Fibroblast of upper back skin (primary cell): ENCODE data around the gene DNAH2.

Experiments
- DNase-seq: peaks from one replicate; pipeline ENCODE4 v3.0.0-alpha.2; 2013

The DNAH2 gene

DNA sequence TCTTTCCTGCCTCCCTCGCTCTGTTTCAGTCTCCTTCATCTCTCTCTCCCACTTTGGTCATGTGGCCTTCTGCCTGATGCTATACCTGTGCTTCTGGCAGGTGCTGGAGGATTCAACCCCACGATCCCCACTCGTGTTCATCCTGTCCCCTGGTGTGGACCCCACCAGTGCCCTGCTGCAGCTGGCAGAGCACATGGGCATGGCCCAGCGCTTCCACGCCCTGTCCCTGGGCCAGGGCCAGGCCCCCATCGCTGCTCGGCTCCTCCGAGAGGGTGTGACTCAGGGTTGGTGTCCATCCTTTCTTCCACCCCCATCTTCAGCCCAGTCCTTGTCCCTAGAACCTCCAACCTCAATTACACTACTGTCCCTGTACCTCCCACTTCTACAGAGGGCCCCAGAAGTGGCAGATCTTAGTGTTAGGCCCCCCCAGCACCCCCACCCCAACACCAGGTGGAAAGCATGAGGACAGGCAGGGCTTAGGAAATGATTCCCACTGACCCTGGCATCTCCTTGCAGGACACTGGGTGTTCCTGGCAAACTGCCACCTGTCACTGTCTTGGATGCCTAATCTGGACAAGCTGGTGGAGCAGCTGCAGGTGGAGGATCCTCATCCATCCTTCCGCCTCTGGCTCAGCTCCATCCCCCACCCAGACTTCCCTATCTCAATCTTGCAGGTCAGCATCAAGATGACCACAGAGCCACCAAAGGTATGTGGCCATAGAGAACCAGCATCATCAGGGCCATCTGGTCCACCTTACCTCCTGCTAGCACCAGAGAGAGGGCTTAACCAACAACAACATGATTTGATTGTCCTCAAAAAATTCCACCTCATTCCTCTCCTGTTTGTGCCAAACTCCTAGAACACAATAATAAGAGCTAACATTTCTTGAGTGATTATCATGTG, 106.7 kb downstream of the DNAH2 start:
- DNase-seq = no peak

DNA sequence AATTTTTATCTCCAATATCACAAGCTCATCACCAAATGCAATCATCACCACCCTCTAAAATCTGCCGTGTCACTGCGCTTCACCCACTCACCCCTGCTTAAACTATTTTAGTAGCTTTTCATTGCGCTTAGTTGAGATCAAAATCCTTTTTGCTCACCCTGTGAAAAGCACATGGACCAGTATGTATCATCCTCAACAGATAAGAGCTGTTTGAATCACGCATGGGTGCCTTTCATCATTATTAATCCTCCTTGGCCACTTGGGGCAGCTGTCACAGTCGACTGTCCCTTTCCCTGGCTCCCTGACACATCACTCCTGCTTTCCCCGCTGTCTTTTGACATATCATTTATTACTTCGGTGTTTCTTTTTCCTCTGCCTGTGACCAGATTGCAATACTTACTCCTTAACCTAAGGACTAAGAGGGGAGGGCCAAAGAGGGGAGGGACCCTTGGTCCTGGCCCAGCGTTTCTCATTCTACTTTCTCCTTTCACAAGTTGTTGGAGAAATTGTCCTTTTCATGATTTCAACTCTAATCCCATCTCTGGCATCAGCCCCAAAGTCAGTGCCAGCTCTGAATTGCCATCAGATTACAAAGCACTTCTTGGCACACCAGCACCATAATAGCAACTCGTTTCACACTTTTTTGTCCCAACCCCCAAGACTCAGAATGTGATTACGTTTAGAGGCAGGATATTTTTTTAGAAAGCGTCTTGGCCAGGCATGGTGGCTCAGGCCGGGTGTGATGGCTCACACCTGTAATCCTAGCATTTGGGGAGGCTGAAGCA, 107.9 kb downstream of the DNAH2 start:
- DNase-seq = no peak

DNA sequence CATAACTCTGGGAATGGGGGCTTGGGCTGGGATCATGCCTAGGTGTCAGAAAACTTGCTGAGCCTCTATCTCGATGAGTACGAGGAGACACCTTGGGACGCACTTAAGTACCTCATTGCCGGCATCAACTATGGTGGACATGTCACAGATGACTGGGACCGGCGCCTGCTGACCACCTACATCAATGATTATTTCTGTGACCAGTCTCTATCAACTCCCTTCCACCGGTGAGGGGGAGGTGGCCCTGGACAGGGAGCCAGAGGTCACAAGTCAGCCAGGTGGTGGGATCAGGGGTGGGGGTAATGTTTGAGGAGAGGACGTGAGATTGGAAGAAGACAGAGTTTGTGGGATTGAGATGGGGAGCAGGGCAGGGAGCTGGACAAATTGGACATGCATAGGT, 113.1 kb downstream of the DNAH2 start:
- DNase-seq = no peak

DNA sequence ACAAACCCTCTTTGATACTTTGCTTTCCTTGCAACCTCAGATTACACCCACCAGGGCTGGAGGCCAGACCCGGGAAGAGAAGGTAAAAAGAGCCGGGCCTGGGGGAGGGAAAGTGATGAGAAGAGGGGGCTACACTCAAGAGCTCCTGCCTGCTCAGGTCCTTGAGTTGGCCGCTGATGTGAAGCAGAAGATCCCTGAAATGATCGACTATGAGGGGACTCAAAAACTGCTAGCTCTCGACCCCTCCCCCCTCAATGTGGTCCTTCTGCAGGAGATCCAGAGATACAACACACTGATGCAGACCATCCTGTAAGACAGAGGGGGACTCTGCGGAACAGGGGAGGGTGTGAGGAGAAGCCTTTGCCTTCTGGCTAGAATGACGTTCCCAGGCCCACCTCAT, 113.7 kb downstream of the DNAH2 start:
- no peak for DNase-seq

DNA sequence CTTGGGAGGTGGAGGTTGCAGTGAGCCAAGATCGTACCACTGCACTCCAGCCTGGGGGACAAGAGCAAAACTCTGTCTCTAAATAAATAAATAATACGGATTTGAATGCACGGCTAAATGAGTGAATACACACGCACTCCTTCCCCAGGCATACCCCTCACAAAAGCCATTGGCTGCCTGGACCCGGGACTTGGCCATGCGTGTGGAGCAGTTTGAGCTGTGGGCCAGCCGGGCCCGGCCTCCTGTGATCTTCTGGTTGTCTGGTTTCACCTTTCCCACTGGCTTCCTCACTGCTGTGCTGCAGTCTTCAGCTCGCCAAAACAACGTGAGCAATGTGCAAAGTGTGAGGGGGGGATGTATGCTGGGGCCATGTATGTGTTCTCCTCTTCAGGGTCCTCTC, 114.9 kb downstream of the DNAH2 start:
- DNase-seq = no peak

DNA sequence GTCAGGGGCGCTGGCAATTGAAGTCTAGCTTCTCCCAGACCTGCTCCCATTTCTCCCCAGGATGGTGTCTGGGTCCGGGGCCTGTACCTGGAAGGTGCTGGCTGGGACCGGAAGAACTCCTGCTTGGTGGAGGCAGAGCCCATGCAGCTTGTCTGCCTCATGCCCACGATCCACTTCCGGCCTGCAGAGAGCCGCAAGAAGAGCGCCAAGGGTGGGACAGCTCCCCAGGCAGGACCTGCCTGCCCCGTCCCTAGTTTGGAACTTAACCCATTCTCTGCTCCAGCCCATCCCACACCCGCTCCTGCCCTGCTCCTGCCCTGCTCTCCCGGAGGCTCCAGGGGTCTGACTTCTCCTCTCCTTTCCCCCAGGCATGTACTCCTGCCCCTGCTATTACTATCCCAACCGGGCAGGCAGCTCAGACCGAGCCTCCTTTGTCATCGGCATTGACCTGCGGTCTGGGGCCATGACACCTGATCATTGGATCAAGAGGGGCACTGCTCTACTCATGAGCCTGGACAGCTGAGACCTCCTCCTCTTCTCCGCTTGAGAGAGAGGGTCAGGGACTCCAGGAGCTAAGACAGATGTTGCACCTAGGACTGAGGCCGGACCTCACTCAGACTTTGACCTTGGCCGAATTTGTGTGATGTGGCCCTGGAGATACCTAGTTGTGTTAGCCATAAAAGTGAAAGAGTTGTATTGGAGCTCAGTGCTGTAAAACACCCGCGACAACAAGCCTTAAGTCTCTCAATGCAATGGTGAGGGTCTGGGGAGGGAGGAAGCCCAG, 115.7 kb downstream of the DNAH2 start:
- DNase-seq = no peak

DNA sequence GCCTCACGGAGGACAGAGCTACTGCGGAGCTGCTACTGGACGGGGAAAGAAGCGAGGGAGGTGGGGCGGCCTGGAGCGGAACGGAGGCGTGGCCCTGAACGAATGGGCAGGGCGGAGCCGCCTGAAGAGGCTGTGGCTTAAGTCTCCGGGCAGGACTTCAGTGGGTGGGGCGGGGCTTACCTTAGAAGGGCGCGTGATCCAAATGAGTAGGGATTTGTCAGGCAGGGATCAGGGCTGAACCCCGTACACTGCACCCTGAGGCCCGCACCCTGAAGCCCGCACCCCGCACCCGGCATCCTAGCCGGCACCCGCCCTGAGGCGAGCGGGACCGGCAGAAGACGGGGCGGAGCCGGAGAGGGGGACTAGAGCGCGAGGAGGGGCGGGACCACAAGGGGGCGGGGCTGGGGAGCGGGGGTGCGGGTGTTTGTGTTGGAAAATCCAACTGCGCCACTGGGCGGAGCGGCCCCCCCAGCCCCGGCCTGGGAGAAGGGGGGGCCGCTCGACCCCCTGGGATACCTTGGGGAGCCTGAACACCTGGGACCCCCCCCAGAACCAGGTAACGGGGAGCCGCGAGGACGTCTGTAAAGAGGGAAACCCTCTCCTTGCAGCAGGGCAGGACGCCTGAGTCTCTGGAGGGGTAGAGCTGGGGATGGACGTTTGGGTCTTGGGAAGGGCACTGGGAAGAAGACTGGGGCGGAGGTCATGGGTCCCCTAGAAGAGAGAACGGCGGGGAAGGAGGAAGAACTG, 116.4 kb downstream of the DNAH2 start, which contains the start of gene KDM6B:
Gene KDM6B (plus strand): TSS at position 423 of the 747 bp plus-strand sequence. CDS start 11,338 bp downstream, outside the sequence.
- peak; percentile 85 for DNase-seq

DNA sequence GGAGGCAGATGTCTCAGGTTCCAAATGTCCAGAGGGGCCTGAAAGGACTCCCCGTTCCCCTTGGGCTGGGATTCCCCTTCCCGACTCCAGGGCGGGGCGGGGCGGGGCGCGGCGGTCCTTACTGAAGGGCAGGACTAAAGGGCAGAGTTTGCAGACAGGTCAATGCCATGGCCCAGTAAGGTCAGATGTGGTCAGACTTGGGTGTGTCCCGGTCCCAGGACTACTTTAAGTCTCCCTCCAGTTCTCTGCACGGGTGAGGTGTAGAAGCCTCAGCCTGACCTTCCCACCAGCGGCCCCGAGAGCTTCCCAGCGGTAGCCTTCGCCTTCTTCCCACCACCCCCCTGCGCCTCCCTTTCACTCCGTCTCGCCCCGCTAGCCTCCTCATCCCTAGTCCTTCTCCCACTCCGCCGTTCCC, 117.0 kb downstream of the DNAH2 start:
- no peak for DNase-seq

DNA sequence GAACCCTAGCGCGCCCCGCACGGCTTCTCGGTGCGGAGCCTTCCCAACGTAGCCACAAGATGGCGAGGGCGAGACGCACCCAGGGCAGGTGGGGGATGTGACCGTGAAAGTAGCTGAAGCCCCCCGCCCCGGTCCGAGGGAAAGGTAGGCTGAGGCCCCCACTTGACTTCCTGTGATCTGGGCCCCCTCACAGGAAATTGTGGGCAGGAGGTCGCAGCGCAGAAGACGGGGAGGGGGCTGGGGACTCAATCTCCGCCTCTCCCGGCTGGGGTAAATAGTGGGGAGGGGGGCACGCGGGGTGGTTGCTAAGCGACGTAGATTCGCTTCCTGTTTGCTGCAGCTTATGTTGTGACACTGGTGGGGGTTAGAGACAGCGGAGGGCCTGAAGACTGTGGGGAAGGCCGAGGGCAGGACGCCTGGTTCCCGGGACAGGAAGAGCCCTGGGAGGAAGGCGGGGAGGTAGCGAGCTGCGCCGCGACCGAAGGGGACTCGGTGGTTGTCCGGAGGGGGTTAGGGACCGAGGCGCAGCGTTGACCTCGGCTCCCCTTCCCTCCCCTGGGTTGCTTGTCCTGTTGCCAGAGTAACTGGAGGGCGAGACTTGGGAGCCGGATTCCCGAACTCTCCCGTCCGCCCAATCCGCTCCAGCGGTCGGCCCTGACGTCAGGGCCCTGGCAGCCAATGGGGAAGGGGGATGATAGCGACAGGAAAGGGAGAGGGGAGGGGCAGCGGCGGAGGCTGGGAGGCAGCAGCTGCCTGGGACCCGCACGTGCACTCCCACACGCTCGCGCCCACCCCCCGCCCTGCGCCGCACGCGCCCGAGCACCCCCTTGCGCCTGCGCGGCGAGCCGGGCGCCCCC, 117.6 kb downstream of the DNAH2 start:
- DNase-seq = peak; percentile 99

DNA sequence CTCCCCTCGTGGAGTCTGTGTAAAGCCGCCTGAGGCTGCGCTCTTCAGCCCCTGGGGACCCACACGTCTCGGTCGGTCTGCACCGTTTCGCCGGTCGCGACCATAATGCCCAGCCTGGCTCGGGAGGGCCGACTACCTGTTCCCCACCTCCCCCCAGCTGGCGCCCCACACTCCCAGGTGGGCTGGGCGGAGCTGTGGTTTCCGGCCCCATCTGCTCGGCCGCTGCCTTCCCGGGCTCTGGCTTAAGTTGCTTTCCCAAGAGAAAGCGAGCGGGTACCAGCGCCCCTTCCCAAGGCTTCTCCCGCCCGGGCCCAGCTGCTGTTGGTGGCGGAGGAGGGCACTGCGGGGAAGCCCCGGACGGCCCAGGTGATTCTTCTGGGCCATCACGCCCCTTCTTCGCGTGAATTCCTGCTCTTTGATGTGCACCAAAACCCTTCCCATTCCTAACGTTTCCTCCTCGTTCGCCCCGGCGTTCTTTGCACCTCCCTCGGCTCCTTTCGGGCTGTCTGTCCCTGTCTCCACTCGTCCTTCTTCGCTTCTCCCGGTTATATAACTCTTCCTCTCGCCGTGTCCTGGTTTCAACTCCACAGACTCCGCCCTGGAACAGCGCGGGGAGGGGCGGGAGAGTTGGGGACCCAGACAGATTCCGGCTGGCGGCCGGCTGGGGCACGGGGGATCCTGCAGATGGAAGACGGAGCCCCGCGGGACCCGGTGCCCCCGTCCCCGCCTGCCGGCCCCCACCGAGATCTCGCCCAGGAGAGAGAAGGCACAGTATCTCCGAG, 118.5 kb downstream of the DNAH2 start:
- peak; percentile 74 for DNase-seq

DNA sequence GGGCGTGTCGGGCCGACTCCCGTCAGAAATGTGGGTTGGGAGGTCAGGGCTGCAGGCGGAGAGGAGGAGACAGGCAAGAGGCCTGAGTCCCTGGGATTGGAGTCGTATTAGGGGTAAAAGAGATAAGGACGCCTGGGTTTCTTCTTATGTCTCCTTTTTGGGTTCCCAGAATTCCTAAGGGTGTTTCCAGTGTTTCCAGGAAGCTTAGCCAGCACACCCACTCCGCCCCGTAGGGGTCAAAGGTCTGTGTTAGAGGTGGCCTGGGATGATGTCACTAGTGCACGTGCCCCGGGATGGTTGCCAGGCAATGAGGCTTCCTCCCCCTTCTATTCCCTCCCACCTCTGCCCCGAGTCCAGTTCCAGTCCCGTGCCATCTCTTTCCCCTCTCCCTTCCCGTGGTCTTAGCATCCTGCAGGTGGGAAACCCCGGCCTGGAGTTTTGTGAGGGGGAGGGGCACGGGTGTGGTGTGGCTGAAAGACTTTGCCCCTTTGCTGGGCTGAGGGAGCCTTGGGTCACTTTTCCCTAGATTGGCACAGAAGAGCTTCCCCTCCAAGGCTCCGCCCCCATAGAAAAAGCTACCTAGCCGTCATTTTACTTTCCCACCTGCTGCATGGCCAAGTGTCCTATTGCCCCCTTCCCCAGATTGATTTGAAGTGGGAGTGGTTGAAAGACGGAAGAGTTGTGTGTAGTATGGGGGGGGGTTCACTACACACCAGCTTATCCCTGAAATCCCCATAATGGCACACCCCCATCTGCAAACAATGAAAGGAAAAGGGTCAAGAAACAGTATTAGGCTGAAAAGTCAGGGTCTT, 119.3 kb downstream of the DNAH2 start:
- peak; percentile 92 for DNase-seq

DNA sequence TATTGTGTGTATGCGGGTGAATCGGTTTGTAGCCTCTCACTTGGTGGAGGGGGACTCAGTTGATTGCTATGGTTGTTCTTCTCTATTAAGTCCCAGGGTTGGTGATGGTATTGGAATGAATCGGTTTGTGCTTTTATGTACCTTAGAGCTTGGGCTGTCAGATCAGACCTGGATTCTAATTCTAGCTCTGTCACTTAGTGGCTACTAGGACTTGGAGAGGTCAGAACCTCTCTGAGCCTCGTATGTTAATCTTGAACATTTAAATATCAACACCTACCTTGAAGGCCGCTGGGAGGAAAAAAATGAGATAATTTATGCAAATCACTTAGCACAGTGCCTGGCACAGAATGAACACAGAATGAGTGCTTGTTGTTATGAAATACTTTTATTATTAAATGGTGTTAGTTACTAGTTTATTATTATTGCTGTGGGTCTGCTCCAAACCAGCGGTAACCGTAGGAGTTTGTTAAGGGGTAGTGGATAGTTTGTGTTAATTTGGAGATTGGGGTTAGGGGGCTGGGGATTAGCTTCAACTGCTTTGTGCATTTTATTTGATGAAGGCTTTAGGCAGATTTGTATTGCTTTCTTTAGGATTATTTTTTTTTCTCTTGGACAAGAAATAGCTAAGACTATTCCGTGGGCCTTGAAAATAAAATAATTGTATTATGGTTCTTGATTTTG, 120.0 kb downstream of the DNAH2 start:
- no peak for DNase-seq

DNA sequence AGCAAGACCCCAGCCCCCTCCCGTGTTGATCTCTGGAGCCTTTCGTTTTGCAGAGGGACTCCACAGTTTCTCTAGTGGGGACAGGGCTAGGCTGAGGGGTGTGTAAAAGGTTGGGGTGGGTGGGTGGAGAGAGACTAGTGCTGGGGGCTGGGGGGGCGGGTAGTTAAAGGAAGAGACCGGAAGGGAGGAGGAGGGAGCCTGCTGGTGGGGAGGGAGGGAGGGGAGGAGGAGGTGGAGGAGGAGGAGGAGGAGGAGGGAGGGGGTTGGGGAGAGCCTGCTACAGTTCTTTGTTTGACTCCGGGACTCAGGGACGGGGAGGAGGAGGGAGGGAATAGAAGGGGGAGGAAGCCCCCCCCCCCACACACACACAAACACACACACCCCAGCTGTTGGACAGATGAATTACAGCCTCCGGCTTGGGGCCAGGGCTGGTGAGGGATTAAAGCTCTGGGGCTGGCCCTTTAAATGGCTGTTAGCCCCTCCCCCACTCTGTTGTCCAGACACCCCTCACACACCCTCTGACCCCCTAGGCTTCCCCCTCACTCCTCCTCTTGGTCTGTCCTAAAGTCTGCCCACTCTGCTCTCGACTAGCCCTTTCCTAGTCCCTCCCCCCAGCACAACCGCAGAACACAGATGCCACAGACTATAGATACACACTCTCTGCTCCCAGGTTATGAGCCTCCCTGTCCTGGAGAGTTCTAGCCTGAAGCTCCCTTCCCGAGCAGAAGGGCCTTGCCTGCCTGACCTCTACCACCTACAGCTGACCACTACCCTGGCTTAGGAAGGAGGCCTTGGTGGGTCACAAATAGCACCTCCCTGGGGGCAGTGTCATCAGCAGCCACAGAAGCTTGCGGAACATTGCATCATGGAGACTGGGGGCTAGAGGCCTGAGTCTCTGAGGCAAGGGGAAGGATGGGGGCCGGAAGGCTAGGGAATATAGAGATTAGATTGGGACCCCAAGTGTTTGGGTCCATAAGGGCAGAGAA, 120.8 kb downstream of the DNAH2 start:
- peak; percentile 87 for DNase-seq

DNA sequence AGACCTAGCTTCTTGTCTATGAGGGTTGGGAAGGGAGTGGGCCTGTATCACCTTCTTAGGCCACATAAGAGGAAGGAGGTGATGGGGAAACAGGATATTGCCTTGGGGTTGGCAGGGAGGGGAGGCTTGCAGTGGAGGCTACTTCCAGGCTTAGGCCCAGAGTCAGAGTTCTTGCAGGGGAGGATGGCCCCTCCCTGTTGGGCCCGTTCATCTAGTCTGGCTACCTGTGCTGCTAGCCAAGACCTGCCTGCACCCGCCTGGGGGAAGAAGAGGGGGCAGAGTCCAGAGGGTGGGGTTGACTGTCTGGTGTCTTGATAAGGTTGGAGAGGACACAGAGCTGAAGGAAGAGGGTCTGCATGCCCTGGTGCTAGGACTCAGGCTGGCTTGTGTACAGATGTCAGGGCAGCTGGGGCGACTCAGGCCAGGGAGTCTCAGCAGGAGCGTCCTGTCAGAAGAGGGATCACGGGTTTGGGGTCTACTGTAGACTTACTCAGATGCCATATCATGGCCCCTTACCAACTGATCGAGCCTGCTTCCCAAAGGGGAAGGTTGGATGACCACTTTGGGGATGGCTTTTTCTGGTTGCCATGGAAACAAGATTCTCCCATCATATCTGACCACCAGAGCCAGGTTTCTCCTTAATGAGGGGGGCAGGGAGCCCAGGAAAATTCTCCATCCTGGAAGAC, 121.8 kb downstream of the DNAH2 start:
- no peak for DNase-seq

DNA sequence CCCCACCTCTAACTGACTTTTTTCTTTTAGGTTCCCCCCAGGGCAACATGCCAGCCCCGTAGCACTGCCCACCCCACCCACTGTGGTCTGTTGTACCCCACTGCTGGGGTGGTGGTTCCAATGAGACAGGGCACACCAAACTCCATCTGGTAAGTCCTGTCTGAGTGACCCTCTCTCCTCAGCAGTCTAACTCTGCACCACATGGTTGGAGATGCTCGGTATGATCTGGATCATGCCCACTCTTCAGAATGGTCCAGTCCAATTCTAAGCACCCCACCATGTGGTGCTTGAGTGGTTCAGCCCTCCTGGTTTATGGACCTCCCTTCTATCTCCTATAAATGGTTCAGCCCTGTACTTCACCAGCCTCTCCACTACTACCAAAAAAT, 122.3 kb downstream of the DNAH2 start:
- peak; percentile 67 for DNase-seq

DNA sequence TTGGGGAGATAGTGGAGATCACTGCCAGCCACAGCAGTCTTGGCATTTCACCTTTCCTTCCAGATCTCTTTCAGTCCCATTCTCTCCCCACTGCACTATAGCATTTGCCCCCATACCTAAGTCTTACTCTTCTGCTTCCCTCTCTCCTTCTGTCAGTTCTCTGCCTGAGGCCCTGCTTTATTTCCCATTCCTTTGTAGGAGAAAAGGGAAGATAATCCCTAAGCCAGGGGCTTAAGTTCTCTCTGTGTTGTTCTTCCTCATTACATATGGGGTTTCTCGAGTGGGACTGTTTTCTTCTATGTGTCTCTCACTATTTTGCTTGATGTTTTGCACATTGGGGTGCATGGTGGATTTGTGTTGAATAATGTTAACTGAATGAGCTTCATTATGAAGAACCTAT, 122.9 kb downstream of the DNAH2 start:
- no peak for DNase-seq

DNA sequence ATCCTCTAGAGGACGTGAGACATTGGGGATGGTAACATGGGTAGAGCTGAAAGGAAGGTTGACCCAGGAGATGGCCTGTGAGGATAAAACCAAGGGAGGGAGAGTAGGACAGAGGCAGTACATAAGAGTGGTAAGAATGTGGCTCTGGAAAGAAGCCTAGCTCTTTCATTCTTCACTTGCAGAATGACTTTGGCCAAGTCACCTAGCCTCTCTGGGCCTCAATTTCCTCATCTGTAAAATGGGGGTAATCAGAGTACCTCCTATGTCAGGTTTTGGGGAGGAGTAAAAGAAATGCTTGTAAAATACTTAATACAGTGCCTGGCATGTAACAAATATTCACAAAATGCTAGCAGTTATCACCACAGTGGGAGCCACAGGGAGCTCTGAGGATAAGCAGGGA, 123.3 kb downstream of the DNAH2 start:
- no peak for DNase-seq
